ENCODE measurements around the gene CXCL8.
"Not testable (repeated sequence)": the region's sequence is repeated elsewhere in the genome, so short reads cannot be mapped to it uniquely, and the experiment has no call there.

Gene CXCL8

GRCh38 chr4:73751166-73751565 is 10.8 kb downstream of the CXCL8 start:
- DNase-seq = no peak

- no peak for DNase-seq
Measured at GRCh38 chr4:73751830-73752229, 11.5 kb downstream of the CXCL8 start.

GRCh38 chr4:73752424-73752823 is 12.1 kb downstream of the CXCL8 start:
- no peak for DNase-seq

GRCh38 chr4:73753215-73753614 is 12.8 kb downstream of the CXCL8 start:
- DNase-seq = no peak

GRCh38 chr4:73754934-73755333 is 14.6 kb downstream of the CXCL8 start:
- DNase-seq = no peak

GRCh38 chr4:73759357-73759756 is 19.0 kb downstream of the CXCL8 start:
- DNase-seq = no peak

- no peak for DNase-seq
Measured at GRCh38 chr4:73761856-73762255, 21.5 kb downstream of the CXCL8 start.

- no peak for DNase-seq
Measured at GRCh38 chr4:73762409-73762808, 22.0 kb downstream of the CXCL8 start.

- no peak for DNase-seq
Measured at GRCh38 chr4:73763877-73764276, 23.5 kb downstream of the CXCL8 start.

- DNase-seq = no peak
Measured at GRCh38 chr4:73764513-73764912, 24.1 kb downstream of the CXCL8 start.

- DNase-seq = no peak
Measured at GRCh38 chr4:73765296-73765695, 24.9 kb downstream of the CXCL8 start.

GRCh38 chr4:73770917-73771316 is 30.5 kb downstream of the CXCL8 start:
- no peak for DNase-seq

- DNase-seq = no peak
Measured at GRCh38 chr4:73772363-73772762, 32.0 kb downstream of the CXCL8 start.

- DNase-seq = not testable (repeated sequence)
Measured at GRCh38 chr4:73774406-73774805, 34.0 kb downstream of the CXCL8 start.

GRCh38 chr4:73776321-73776729 is 36.0 kb downstream of the CXCL8 start:
- no peak for DNase-seq

GRCh38 chr4:73777612-73778011 is 37.2 kb downstream of the CXCL8 start:
- DNase-seq = no peak

- no peak for DNase-seq
Measured at GRCh38 chr4:73780243-73780642, 39.9 kb downstream of the CXCL8 start.

GRCh38 chr4:73780834-73781233 is 40.5 kb downstream of the CXCL8 start:
- no peak for DNase-seq

GRCh38 chr4:73788411-73788810 is 48.0 kb downstream of the CXCL8 start:
- no peak for DNase-seq
